Measurements from ENCODE around the gene SERPINB1. TPM values are rescaled to one million over a fixed set of nuclear protein-coding genes. Genes with fewer than 3 reads are reported as not detected.

Gene SERPINB1
- total RNA-seq, 1 experiment from 2014 or later = 133 TPM

- ATAC-seq (no peak), DNase-seq (no peak)
- H3K27ac ChIP-seq (ENCODE audit: low read length) = no peak overlapping the region
- ChIA-PET POLR2A (ENCODE audit: unreplicated experiment) (no interaction called here), CTCF (no interaction called here)
- H2AFZ ChIP-seq (ENCODE audit: low read length) = no peak overlapping the region
- H3K9ac ChIP-seq (ENCODE audit: low read length) = no peak overlapping the region
- H3K36me3 ChIP-seq (ENCODE audit: low read depth, low read length) = no peaks in the 10 kb centered on the region
- no peak overlapping the region for H3K4me2 ChIP-seq (ENCODE audit: low read length)
- no TSS peak for BruUV-seq (replicated peaks)
- H3K9me3 ChIP-seq (ENCODE audit: low read length) = no peaks in the 10 kb centered on the region
- no peaks in the 10 kb centered on the region for H3K79me2 ChIP-seq (ENCODE audit: low read length)
- intact Hi-C loops (cut with micrococcal nuclease) = no loop called here
- no peak overlapping the region for H3K4me3 ChIP-seq (ENCODE audit: low read length)
- no peaks in the 10 kb centered on the region for H3K9me2 ChIP-seq (replicated peaks; ENCODE audit: low read length)
- TF ChIP-seq EZH2 (IDR thresholded peaks at IDR 0.05; ENCODE audit: low read length, unreplicated experiment) = no peak
- no peak for TF ChIP-seq EZH2phosphoT487 (IDR thresholded peaks at IDR 0.05; ENCODE audit: borderline replicate concordance, low read length)
- no peak for TF ChIP-seq CTCF (conservative IDR thresholded peaks at IDR 0.05; ENCODE audit: low read depth, low read length)
- peaks cover 16% of the 10 kb centered on the region for H3K4me1 ChIP-seq (ENCODE audit: insufficient read depth, low read length)
- H3K27me3 ChIP-seq (ENCODE audit: low read length) = no peaks in the 10 kb centered on the region
- H3F3A ChIP-seq (ENCODE audit: low read length, unreplicated experiment) = no peaks in the 10 kb centered on the region
- no peaks in the 10 kb centered on the region for H4K20me1 ChIP-seq (ENCODE audit: low read length)
Observed at GRCh38 chr6:2872423-2873358, 31.0 kb upstream of the SERPINB1 start.

GRCh38 chr6:2871953-2872352, 30.3 kb upstream of the SERPINB1 start:
- H4K20me1 ChIP-seq (ENCODE audit: low read length) = no peaks in the 10 kb centered on the region
- no peak for TF ChIP-seq CTCF (conservative IDR thresholded peaks at IDR 0.05; ENCODE audit: low read depth, low read length)
- no peak for TF ChIP-seq EZH2 (IDR thresholded peaks at IDR 0.05; ENCODE audit: low read length, unreplicated experiment)
- no peak for TF ChIP-seq EZH2phosphoT487 (IDR thresholded peaks at IDR 0.05; ENCODE audit: borderline replicate concordance, low read length)
- no peak for ATAC-seq
- H3K4me3 ChIP-seq (ENCODE audit: low read length) = no peak overlapping the region
- ChIA-PET POLR2A (ENCODE audit: unreplicated experiment) (no interaction called here), CTCF (no interaction called here)
- no peak overlapping the region for H3K27ac ChIP-seq (ENCODE audit: low read length)
- no peaks in the 10 kb centered on the region for H3K9me2 ChIP-seq (replicated peaks; ENCODE audit: low read length)
- no peak overlapping the region for H3K4me2 ChIP-seq (ENCODE audit: low read length)
- H3K4me1 ChIP-seq (ENCODE audit: insufficient read depth, low read length) = peaks cover 8% of the 10 kb centered on the region
- H3K9me3 ChIP-seq (ENCODE audit: low read length) = no peaks in the 10 kb centered on the region
- H3K79me2 ChIP-seq (ENCODE audit: low read length) = no peaks in the 10 kb centered on the region
- DNase-seq = no peak
- H3F3A ChIP-seq (ENCODE audit: low read length, unreplicated experiment) = no peaks in the 10 kb centered on the region
- no TSS peak for BruUV-seq (replicated peaks)
- intact Hi-C loops (cut with micrococcal nuclease) = no loop called here
- H3K36me3 ChIP-seq (ENCODE audit: low read depth, low read length) = no peaks in the 10 kb centered on the region
- H3K9ac ChIP-seq (ENCODE audit: low read length) = no peak overlapping the region
- H3K27me3 ChIP-seq (ENCODE audit: low read length) = no peaks in the 10 kb centered on the region
- no peak overlapping the region for H2AFZ ChIP-seq (ENCODE audit: low read length)

- POLR2A ChIA-PET (ENCODE audit: unreplicated experiment) = interaction anchor here (0.7 kb wide), 1 partner anchor 90 kb away, joined by 3 read pairs; no protein-coding TSS in a partner anchor
- no peak overlapping the region for H3K27ac ChIP-seq (ENCODE audit: low read length)
Observed at GRCh38 chr6:2871102-2871501, 29.4 kb upstream of the SERPINB1 start.

More at GRCh38 chr6:2871102-2871501, 29.4 kb upstream of the SERPINB1 start:
- H3K4me3 ChIP-seq (ENCODE audit: low read length) = no peak overlapping the region
- no peak overlapping the region for H3K4me2 ChIP-seq (ENCODE audit: low read length)
- H3F3A ChIP-seq (ENCODE audit: low read length, unreplicated experiment) = no peaks in the 10 kb centered on the region
- no peaks in the 10 kb centered on the region for H3K9me3 ChIP-seq (ENCODE audit: low read length)
- no peaks in the 10 kb centered on the region for H3K36me3 ChIP-seq (ENCODE audit: low read depth, low read length)
- no peaks in the 10 kb centered on the region for H3K27me3 ChIP-seq (ENCODE audit: low read length)
- H3K79me2 ChIP-seq (ENCODE audit: low read length) = no peaks in the 10 kb centered on the region
- no peak overlapping the region for H2AFZ ChIP-seq (ENCODE audit: low read length)
- intact Hi-C loops (cut with micrococcal nuclease) = no loop called here
- BruUV-seq (replicated peaks) = no TSS peak
- H4K20me1 ChIP-seq (ENCODE audit: low read length) = no peaks in the 10 kb centered on the region
- H3K4me1 ChIP-seq (ENCODE audit: insufficient read depth, low read length) = peaks cover 5% of the 10 kb centered on the region
- no peak overlapping the region for H3K9ac ChIP-seq (ENCODE audit: low read length)
- ATAC-seq (no peak), DNase-seq (no peak)
- H3K9me2 ChIP-seq (replicated peaks; ENCODE audit: low read length) = no peaks in the 10 kb centered on the region
- no peak for TF ChIP-seq CTCF (conservative IDR thresholded peaks at IDR 0.05; ENCODE audit: low read depth, low read length)
- no peak for TF ChIP-seq EZH2phosphoT487 (IDR thresholded peaks at IDR 0.05; ENCODE audit: borderline replicate concordance, low read length)
- no peak for TF ChIP-seq EZH2 (IDR thresholded peaks at IDR 0.05; ENCODE audit: low read length, unreplicated experiment)
- CTCF ChIA-PET = no interaction called here

All from PC-3 (cell line).